GM21619 (cell line): ENCODE data around the gene CORO7.
A peak's percentile ranks its signal among the peaks of the same experiment; 100 is the strongest.

Experiments
- ATAC-seq: cut with Tn5 transposase; IDR thresholded peaks from one replicate; pipeline ENCODE4 v1.9.1; 2021; ENCODE audit not compliant: unreplicated experiment

Gene CORO7

GRCh38 chr16:4373356-4373908 lies 43.0 kb downstream of the CORO7 start:
- ATAC-seq = no peak

GRCh38 chr16:4372578-4373355 lies 43.6 kb downstream of the CORO7 start:
- no peak for ATAC-seq

- no peak for ATAC-seq
Observed at GRCh38 chr16:4372001-4372577, 44.3 kb downstream of the CORO7 start.

- no peak for ATAC-seq
Observed at GRCh38 chr16:4371357-4372000, 44.9 kb downstream of the CORO7 start, which contains the start of gene VASN. TSS of gene VASN (plus strand) at chr16:4371848. CDS start at chr16:4380878, 9,030 bp downstream.

GRCh38 chr16:4370570-4371356 lies 45.6 kb downstream of the CORO7 start:
- ATAC-seq = no peak

GRCh38 chr16:4370151-4370550 lies 46.2 kb downstream of the CORO7 start:
- ATAC-seq = no peak

- no peak for ATAC-seq
Observed at GRCh38 chr16:4369007-4369733, 47.2 kb downstream of the CORO7 start.

- no peak for ATAC-seq
Observed at GRCh38 chr16:4367393-4367856, 49.0 kb downstream of the CORO7 start.

GRCh38 chr16:4366016-4366415 lies 50.4 kb downstream of the CORO7 start:
- no peak for ATAC-seq

- ATAC-seq = no peak
Observed at GRCh38 chr16:4365615-4366014, 50.8 kb downstream of the CORO7 start.

- ATAC-seq = peak; percentile 76
Observed at GRCh38 chr16:4365014-4365406, 51.4 kb downstream of the CORO7 start.

- ATAC-seq = no peak
Observed at GRCh38 chr16:4364196-4365013, 52.0 kb downstream of the CORO7 start.

- no peak for ATAC-seq
Observed at GRCh38 chr16:4362476-4363135, 53.8 kb downstream of the CORO7 start.

- no peak for ATAC-seq
Observed at GRCh38 chr16:4361944-4362311, 54.5 kb downstream of the CORO7 start.

GRCh38 chr16:4361033-4361943 lies 55.1 kb downstream of the CORO7 start:
- ATAC-seq = no peak

- no peak for ATAC-seq
Observed at GRCh38 chr16:4360538-4361021, 55.8 kb downstream of the CORO7 start.

- no peak for ATAC-seq
Observed at GRCh38 chr16:4359914-4360313, 56.5 kb downstream of the CORO7 start.
